Ishikawa (cell line): Measurements from ENCODE around the gene TMBIM1.

Experiments
- EGR1 ChIP-seq: IDR thresholded peaks from 2 replicates; pipeline ENCODE4 v1.6.1; 2012
- FOXM1 ChIP-seq: IDR thresholded peaks from 2 replicates; pipeline ENCODE4 v1.6.1; 2012; ENCODE audit warnings: low read depth, borderline replicate concordance
- MAX ChIP-seq: IDR thresholded peaks from 2 replicates; pipeline ENCODE4 v1.6.1; 2012
- REST ChIP-seq: IDR thresholded peaks from 2 replicates; pipeline ENCODE4 v1.6.1; 2012; ENCODE audit warnings: low read depth, mild to moderate bottlenecking
- TAF1 ChIP-seq: IDR thresholded peaks from 2 replicates; pipeline ENCODE4 v1.6.1; 2012; ENCODE audit warnings: low read depth, mild to moderate bottlenecking
- USF1 ChIP-seq: IDR thresholded peaks from 2 replicates; pipeline ENCODE4 v1.6.1; 2012

DNA sequence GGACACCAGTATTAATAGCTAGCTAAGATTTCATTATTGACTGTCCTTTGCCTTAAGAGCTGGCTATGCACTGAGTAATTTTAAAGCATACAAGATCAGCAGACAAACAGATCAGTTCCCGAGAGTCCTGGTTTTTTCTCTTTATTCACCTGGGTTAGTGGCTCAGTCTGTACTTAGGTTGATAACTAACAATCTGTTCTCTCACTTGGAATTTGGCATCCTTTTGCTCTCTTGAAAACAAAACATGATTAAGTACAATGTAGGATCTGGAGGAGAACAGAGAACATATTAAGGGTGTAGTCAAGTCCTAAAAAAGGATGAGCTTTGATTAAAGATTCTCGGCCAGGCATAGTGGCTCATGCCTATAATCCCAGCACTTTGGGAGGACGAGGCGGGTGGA lies 58.8 kb downstream of the TMBIM1 start:
- TF ChIP-seq USF1 (no peak), FOXM1 (no peak), TAF1 (no peak), REST (no peak), MAX (no peak), EGR1 (no peak)
